SK-N-SH (cell line): ENCODE results near the gene STT3B. TPM values are rescaled to one million over a fixed set of nuclear protein-coding genes. Genes with fewer than 3 reads are reported as not detected.

Experiments used
- CTCF ChIA-PET: fragments of 300-600, 350-600 bp; formaldehyde crosslinking; extraction: SDS; loops from one replicate; lab custom pipeline; 2021; lab: Yijun Ruan, JAX
- POLR2A ChIA-PET: fragments of 350-600 bp; sonication (Branson Sonifier 250); formaldehyde crosslinking; extraction: SDS; loops from one replicate; lab custom pipeline; 2020; ENCODE audit warnings: antibody characterized with exemption, inconsistent platforms; lab: Yijun Ruan, JAX
- DNase-seq: peaks from one replicate; pipeline ENCODE4 v3.0.0; 2012
- H2AFZ ChIP-seq: fragments of 200-600 bp; sonication (generic); 2 replicates; pipeline ENCODE4 v1.8.1; 2016; ENCODE audit warnings: antibody characterized with exemption, mild to moderate bottlenecking, low read depth
- H3F3A ChIP-seq: fragments of 200-600 bp; sonication (generic); replicated peaks from 2 replicates; pipeline ENCODE3; 2016; ENCODE audit warnings: antibody characterized with exemption, mild to moderate bottlenecking; ENCODE audit not compliant: insufficient read depth
- H3K27ac ChIP-seq, 2 experiments: fragments of 200-500 bp in 1 of 2; fragments of 200-600 bp in 1 of 2; sonication (Bioruptor generic) in 1 of 2; sonication (generic), shearing (Covaris generic) in 1 of 2; 2 replicates each; pipeline versions ENCODE4 v1.5.1 to v1.6.1; 2014 to 2016; ENCODE audit warnings: low read depth in 2 of 2, inconsistent platforms in 1 of 2, low read length in 1 of 2, mild to moderate bottlenecking in 1 of 2, mixed read lengths in 1 of 2
- H3K27me3 ChIP-seq: fragments of 200-600 bp; sonication (generic), shearing (Covaris generic); 2 replicates; pipeline ENCODE4 v1.6.1; 2016; ENCODE audit warnings: mixed run types; ENCODE audit not compliant: insufficient read depth
- H3K36me3 ChIP-seq, 2 experiments: fragments of 200-500 bp in 1 of 2; fragments of 200-600 bp in 1 of 2; sonication (Bioruptor generic) in 1 of 2; sonication (generic) in 1 of 2; replicated peaks in 1 of 2; 2 replicates each; pipeline versions ENCODE3 to v1.5.1; 2014 to 2016; ENCODE audit warnings: low read length in 1 of 2, mild to moderate bottlenecking in 1 of 2; ENCODE audit not compliant: insufficient read depth in 2 of 2, control insufficient read depth in 1 of 2
- H3K4me1 ChIP-seq, 2 experiments: fragments of 200-500 bp in 1 of 2; fragments of 200-600 bp in 1 of 2; sonication (Bioruptor generic) in 1 of 2; sonication (generic), shearing (Covaris generic) in 1 of 2; 2 replicates each; pipeline versions ENCODE4 v1.5.1 to v1.6.1; 2014 to 2016; ENCODE audit warnings: low read depth in 1 of 2, low read length in 1 of 2, mixed run types in 1 of 2; ENCODE audit not compliant: insufficient read depth in 2 of 2, control insufficient read depth in 1 of 2
- H3K4me2 ChIP-seq: fragments of 200-600 bp; sonication (generic), shearing (Covaris generic); 2 replicates; pipeline ENCODE4 v1.6.1; 2017; ENCODE audit warnings: mixed run types
- H3K4me3 ChIP-seq, 2 experiments: fragments of 200-500 bp in 1 of 2; fragments of 200-600 bp in 1 of 2; sonication (Bioruptor generic) in 1 of 2; sonication (generic), shearing (Covaris generic) in 1 of 2; 2 replicates each; pipeline versions ENCODE4 v1.5.1 to v1.8.1; 2014 to 2016; ENCODE audit warnings: low read depth in 2 of 2, inconsistent platforms in 1 of 2, low read length in 1 of 2, mild to moderate bottlenecking in 1 of 2, mixed read lengths in 1 of 2, moderate library complexity in 1 of 2
- H3K79me2 ChIP-seq: fragments of 200-600 bp; sonication (generic); 2 replicates; pipeline ENCODE4 v1.8.1; 2017; ENCODE audit warnings: mild to moderate bottlenecking; ENCODE audit not compliant: insufficient read depth
- H3K9ac ChIP-seq: fragments of 200-600 bp; sonication (generic); 2 replicates; pipeline ENCODE4 v1.6.1; 2017; ENCODE audit warnings: mixed run types
- H3K9me2 ChIP-seq: fragments of 200-600 bp; sonication (generic); 2 replicates; pipeline ENCODE4 v1.6.1; 2017; ENCODE audit warnings: mixed run types
- H3K9me3 ChIP-seq: fragments of 200-600 bp; sonication (generic); 2 replicates; pipeline ENCODE4 v1.6.1; 2017; ENCODE audit warnings: mixed run types, mild to moderate bottlenecking, moderate library complexity
- H4K20me1 ChIP-seq: fragments of 200-600 bp; sonication (generic); 2 replicates; pipeline ENCODE4 v1.6.1; 2017; ENCODE audit warnings: mild to moderate bottlenecking, mixed run types; ENCODE audit not compliant: insufficient read depth
- CHD2 ChIP-seq: fragments of 150-350 bp; IDR thresholded peaks from 2 replicates; pipeline ENCODE4 v1.6.1; 2018; ENCODE audit warnings: low read length; ENCODE audit not compliant: partially characterized antibody
- ELF1 ChIP-seq: IDR thresholded peaks from 2 replicates; pipeline ENCODE4 v1.4.0; 2012
- EP300 ChIP-seq, 2 experiments: IDR thresholded peaks; 2 replicates each; pipeline versions ENCODE4 v1.4.0 to v1.6.1; 2012; ENCODE audit warnings: borderline replicate concordance in 1 of 2, low read depth in 1 of 2, low read length in 1 of 2
- FOXJ3 ChIP-seq: sonication (generic); formaldehyde crosslinking; IDR thresholded peaks from 2 replicates; pipeline ENCODE4 v1.5.1; 2020; ENCODE audit warnings: mild to moderate bottlenecking, missing genetic modification reagents
- FOXM1 ChIP-seq: IDR thresholded peaks from 2 replicates; pipeline ENCODE4 v1.4.0; 2012; ENCODE audit warnings: low read depth, mild to moderate bottlenecking
- GABPA ChIP-seq: IDR thresholded peaks from 2 replicates; pipeline ENCODE4 v1.4.0; 2012; ENCODE audit warnings: low read depth, mild to moderate bottlenecking
- GATA2 ChIP-seq: sonication (generic); formaldehyde crosslinking; IDR thresholded peaks from 2 replicates; pipeline ENCODE4 v1.5.0; 2020; ENCODE audit warnings: mild to moderate bottlenecking, missing genetic modification reagents
- JUND ChIP-seq: IDR thresholded peaks from 2 replicates; pipeline ENCODE4 v1.4.0; 2012
- MAX ChIP-seq: IDR thresholded peaks from 2 replicates; pipeline ENCODE4 v1.4.0; 2012; ENCODE audit warnings: low read depth
- MEF2A ChIP-seq: IDR thresholded peaks from 2 replicates; pipeline ENCODE4 v1.4.0; 2012; ENCODE audit warnings: low read depth, borderline replicate concordance
- PBX3 ChIP-seq: IDR thresholded peaks from 2 replicates; pipeline ENCODE4; 2012
- POLR2AphosphoS5 ChIP-seq: IDR thresholded peaks from 2 replicates; pipeline ENCODE4 v1.6.1; 2012; ENCODE audit warnings: low read depth, low read length
- RCOR1 ChIP-seq: fragments of 150-350 bp; IDR thresholded peaks from 2 replicates; pipeline ENCODE4 v1.6.1; 2017; ENCODE audit warnings: antibody characterized with exemption, low read length
- RFX5 ChIP-seq: IDR thresholded peaks from 2 replicates; pipeline ENCODE4 v1.6.1; 2012; ENCODE audit warnings: mild to moderate bottlenecking, improper control_type of control experiment, low read length
- SIN3A ChIP-seq: IDR thresholded peaks from 2 replicates; pipeline ENCODE4 v1.6.1; 2012; ENCODE audit warnings: low read depth, mild to moderate bottlenecking, low read length, moderate library complexity, borderline replicate concordance
- SMC3 ChIP-seq: IDR thresholded peaks from 2 replicates; pipeline ENCODE4 v1.6.1; 2012; ENCODE audit warnings: low read depth, low read length, improper control_type of control experiment
- TAF1 ChIP-seq: IDR thresholded peaks from 2 replicates; pipeline ENCODE4 v1.6.1; 2012; ENCODE audit warnings: low read depth, mild to moderate bottlenecking, low read length, moderate library complexity, borderline replicate concordance
- TEAD4 ChIP-seq: IDR thresholded peaks from 2 replicates; pipeline ENCODE4 v1.4.0; 2012; ENCODE audit warnings: mild to moderate bottlenecking, borderline replicate concordance; ENCODE audit not compliant: insufficient read depth
- ZBTB33 ChIP-seq: IDR thresholded peaks from 2 replicates; pipeline ENCODE4 v1.4.0; 2012; ENCODE audit warnings: low read depth, borderline replicate concordance
- WGBS: methylation state at CpG from one replicate; pipeline ENCODE4 v1.1.6; 2017; ENCODE audit warnings: low lambda C conversion rate; 5-methylcytosine and 5-hydroxymethylcytosine counted together
- polyA plus RNA-seq, 3 experiments: library from polyadenylated mRNA; depleted of rRNA; stranded (reverse); fragments of >200 nt; gene quantifications; 2 replicates each; pipeline ENCODE4 v1.2.3, GENCODE V29; 2012

The STT3B gene
- polyA plus RNA-seq, 1 of the 3 experiments (the other 2 are of a cell fraction) = 27.9 TPM

- Histone ChIP-seq H2AFZ (no peak overlapping the region), H3K36me3 (no peaks in the 10 kb centered on the region), H4K20me1 (no peaks in the 10 kb centered on the region), H3K27me3 (0 out of 2 replicates have a peak, but pooled peaks cover 6% of the 10 kb centered on the region), H3F3A (no peaks in the 10 kb centered on the region), H3K4me3 (no peak overlapping the region), H3K4me2 (no peak overlapping the region), H3K9me2 (no peaks in the 10 kb centered on the region), H3K9ac (no peak overlapping the region), H3K79me2 (no peaks in the 10 kb centered on the region), H3K27ac (no peak overlapping the region), H3K4me1 (no peaks in the 10 kb centered on the region; a peak in 1 of 4 replicates), H3K9me3 (no peaks in the 10 kb centered on the region)
- no peak for TF ChIP-seq TAF1
- no peak for TF ChIP-seq JUND
- no peak for TF ChIP-seq ZBTB33
- no peak for TF ChIP-seq SIN3A
- TF ChIP-seq CHD2 = no peak
- no peak for TF ChIP-seq POLR2AphosphoS5
- no peak for TF ChIP-seq GABPA
- TF ChIP-seq ELF1 = no peak
- no peak for TF ChIP-seq FOXM1
- TF ChIP-seq MAX = no peak
- no peak for TF ChIP-seq TEAD4
- no peak for TF ChIP-seq RFX5
- TF ChIP-seq FOXJ3 (CRISPR knock-in tag) = no peak
- TF ChIP-seq PBX3 = no peak
- TF ChIP-seq MEF2A = no peak
- no peak for TF ChIP-seq GATA2 (CRISPR knock-in tag)
- TF ChIP-seq SMC3 = no peak
- TF ChIP-seq RCOR1 = no peak
- no peak for TF ChIP-seq EP300 (IDR thresholded peaks at IDR 0.05; ENCODE audit: borderline replicate concordance in 1 of 2, low read depth in 1 of 2, low read length in 1 of 2)
- DNase-seq = no peak
- 4% methylated on average over 1 of the region's 1 CpG for WGBS
- CTCF ChIA-PET = interaction anchor here (0.9 to 1.2 kb wide), 2 partner anchors 23 to 259 kb away, joined by 3 read pairs; no protein-coding TSS in a partner anchor
- POLR2A ChIA-PET = interaction anchor here (0.5 to 0.7 kb wide), 2 partner anchors 23 to 27 kb away, joined by 3 to 4 read pairs; partner anchors contain the start of gene STT3B
Observed at GRCh38 chr3:31509147-31509728, 23.5 kb upstream of the STT3B start.
